ENCODE data around the gene KRT3.

DNA sequence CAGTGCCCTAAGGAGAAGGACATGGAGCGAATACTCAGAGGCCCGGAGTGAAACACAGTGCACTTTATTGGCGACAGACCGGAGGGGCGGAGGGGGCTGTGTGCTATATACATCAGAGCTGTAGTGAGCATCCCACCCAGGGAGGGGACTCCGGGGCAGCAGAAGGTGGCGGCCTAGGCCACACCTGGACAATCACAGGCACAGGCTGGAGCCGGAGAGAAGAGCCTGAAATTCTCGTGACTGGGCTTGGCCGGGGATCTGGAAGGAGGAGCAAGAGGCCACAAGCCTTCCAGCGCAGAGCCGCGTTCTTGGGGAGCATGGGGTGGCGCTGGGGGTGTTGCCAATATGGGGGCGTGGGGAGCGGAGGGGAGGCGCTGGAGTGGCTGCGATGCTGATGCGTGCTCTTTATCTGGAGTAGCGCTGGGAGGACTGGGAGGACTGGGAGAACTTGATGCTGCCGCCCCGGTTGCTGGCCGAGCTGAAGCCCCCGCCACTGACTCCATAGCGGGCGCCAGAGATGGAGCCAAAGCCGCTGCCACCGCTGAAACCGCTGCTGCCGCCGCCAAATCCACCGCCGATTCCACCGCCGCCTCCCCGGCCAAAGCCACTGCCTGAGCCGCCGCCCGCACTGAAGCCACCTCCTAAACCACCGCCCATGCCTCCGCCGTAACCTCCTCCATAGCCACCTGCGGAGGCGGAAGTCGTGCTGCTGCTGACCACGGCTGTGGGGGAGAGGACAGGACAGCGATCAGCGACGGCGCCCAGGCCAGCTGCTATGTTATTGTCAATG is 6.1 kb downstream of the KRT3 start:
- TF ChIP-seq CTCF (IDR thresholded peaks at IDR 0.05), result no peak
- no peak for TF ChIP-seq STAT6 (CRISPR knock-in tag; conservative IDR thresholded peaks at IDR 0.05; ENCODE audit: low read depth)
- no peak for TF ChIP-seq TEAD4 (CRISPR knock-in tag; IDR thresholded peaks at IDR 0.05)
- TF ChIP-seq GTF2I (CRISPR knock-in tag; conservative IDR thresholded peaks at IDR 0.05), result no peak
- TF ChIP-seq NFYB (CRISPR knock-in tag; conservative IDR thresholded peaks at IDR 0.05; ENCODE audit: low read depth), result no peak
- TF ChIP-seq ZNF232 (CRISPR knock-in tag; IDR thresholded peaks at IDR 0.05), result no peak
- no peak for TF ChIP-seq TCF7 (CRISPR knock-in tag; IDR thresholded peaks at IDR 0.05; ENCODE audit: low read depth)
- no peak for TF ChIP-seq USF2 (CRISPR knock-in tag; IDR thresholded peaks at IDR 0.05)
- TF ChIP-seq ARID4B (CRISPR knock-in tag; IDR thresholded peaks at IDR 0.05; ENCODE audit: borderline replicate concordance), result no peak
- TF ChIP-seq, protein P1, sequence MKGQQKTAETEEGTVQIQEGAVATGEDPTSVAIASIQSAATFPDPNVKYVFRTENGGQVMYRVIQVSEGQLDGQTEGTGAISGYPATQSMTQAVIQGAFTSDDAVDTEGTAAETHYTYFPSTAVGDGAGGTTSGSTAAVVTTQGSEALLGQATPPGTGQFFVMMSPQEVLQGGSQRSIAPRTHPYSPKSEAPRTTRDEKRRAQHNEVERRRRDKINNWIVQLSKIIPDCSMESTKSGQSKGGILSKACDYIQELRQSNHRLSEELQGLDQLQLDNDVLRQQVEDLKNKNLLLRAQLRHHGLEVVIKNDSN (CRISPR knock-in tag; IDR thresholded peaks at IDR 0.05), result no peak
- no peak for TF ChIP-seq KAT7 (CRISPR knock-in tag; IDR thresholded peaks at IDR 0.05; ENCODE audit: borderline replicate concordance)

Data from WTC11 (cell line).